NCI-H446 (cell line): ENCODE results near the gene SLC22A1.
"Not testable (repeated sequence)": the region's sequence is repeated elsewhere in the genome, so short reads cannot be mapped to it uniquely, and the experiment has no call there.

Source experiments
- DNase-seq, 2 experiments: peaks; one replicate each; lab custom pipeline; 2025; lab: John Stamatoyannopoulos, UW

The SLC22A1 gene

GRCh38 chr6:160093946-160094345, 27.7 kb upstream of the SLC22A1 start:
- DNase-seq, result no peak

GRCh38 chr6:160095146-160095845, 26.3 kb upstream of the SLC22A1 start:
- DNase-seq, result no peak

DNA sequence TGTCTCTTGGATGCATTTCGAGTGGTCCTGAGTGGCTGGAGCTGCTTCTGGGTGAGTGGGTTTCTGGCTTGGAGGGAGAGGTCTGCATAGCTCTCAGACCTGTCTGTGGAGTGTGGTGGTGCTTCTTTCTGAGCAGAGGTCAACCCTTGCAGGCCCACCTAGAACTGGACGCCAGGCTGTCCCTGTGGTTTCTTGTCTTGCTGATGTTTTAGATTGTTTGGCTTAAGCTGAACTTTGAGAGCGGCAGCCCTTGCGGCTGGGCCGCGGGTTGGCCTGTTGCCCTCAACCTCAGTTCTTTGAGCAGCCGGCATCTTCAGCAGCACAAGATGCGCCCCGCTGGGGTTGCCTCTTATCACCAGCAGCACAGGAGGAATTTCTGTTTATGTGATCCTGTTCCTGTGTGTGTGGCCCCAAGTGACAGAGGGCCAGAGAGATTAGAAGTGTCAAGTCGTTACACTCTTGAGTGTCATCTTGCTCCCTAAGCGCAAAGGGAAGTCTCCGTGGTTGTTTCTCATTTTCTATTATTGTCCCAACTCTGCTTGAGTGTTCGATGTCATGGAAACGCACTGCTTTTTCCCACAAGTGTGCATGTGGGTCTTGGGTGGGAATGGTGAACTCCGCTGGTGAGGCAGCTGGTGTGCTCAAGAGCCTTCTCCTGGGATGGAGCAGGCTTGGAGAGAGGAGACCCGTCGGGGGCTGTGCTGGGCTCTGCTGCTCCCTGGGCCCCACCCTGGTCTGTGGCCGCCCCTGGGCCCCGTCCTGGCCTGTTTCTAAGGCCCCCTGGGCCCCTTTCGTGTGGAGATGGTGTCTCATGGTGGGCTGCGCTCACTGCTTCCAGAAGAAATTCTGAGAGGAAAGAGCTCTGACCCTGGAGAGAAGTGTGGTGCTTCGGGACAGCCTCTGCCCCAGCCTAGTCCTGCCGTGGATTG, 20.1 kb upstream of the SLC22A1 start:
- DNase-seq, result no peak

GRCh38 chr6:160102399-160102798, 19.2 kb upstream of the SLC22A1 start:
- DNase-seq, result no peak

GRCh38 chr6:160102956-160103824, 18.4 kb upstream of the SLC22A1 start:
- no peak for DNase-seq

DNA sequence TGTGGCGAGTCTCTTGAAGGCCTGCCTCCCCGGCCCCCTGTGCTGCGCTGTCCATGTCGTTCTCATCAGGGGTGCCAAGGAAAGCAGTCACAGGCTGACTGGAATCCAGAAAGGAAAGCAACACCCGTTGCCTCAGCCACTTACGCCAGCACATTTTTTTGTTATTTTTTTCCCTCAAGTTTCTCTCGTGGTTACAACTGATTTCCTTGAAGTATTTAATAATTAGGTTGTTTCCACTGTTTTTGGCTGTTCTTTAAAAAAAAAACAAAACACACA, 17.9 kb upstream of the SLC22A1 start:
- no peak for DNase-seq

- DNase-seq, result no peak
Measured at GRCh38 chr6:160104821-160105517, 16.6 kb upstream of the SLC22A1 start.

- no peak for DNase-seq
Measured at GRCh38 chr6:160106010-160106409, 15.6 kb upstream of the SLC22A1 start.

DNA sequence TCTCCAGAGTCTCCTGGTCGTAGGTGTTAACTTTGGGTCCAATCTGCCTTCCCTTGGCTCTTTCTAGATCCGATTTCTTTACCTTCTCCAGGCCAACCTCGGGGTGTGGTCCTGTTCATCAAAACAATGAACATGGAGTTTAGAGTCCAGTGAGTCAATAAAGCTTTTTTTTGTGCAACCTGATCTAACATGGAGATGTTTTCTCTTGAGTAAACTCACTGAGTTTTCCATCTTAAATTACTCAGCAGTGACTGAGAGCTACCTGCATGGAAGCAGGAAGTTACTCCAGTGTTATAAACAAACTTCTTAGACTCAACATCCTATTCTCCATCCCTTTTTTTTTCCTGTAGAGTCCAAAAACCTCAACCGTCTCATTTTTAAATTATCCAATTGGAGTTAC, 14.9 kb upstream of the SLC22A1 start:
- no peak for DNase-seq

- DNase-seq, result no peak
Measured at GRCh38 chr6:160108077-160108476, 13.5 kb upstream of the SLC22A1 start.

DNA sequence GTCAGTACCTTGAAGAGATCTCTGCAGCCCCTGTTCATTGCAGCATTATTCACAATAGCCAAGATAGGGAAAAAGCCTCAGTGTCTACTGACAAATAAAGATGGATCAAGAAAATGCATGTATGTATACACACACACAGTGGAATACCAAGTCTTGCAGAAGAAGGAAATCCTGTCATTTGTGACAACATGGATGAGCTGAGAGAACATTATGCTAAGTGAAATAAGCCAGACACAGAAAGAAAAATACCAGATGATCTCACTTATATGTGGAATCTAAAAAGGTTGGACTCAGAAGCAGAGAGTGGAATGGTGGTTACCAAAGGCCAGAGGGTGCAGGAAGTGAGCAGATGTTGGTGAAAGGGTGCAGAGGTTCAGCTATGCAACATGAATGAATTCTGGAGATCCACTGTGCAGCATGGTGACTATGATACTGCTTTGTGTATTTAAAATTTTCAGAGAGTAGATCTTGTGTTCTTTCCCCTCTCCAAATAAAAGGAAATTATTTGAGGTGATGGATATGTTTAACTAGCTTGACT, 11.0 kb upstream of the SLC22A1 start:
- DNase-seq, result no peak

DNA sequence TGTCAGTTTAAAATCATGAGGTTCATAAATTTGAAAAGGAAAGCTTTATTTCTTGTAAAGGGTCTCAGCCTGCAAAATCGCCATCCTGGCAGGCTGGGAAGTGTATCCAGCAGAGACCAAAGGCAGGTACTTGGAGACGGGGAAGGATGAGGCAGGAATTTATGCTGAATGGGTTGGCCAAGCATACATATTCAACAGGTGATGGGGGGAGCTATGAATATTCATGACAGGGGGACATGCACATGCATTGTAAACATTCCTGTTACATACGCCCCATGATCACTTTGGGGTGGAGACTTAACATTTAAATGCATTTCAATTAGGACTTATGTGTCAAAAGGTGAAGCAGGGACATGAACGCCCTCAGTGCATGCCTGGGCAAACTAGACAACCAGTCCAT, 9.8 kb upstream of the SLC22A1 start:
- no peak for DNase-seq

DNA sequence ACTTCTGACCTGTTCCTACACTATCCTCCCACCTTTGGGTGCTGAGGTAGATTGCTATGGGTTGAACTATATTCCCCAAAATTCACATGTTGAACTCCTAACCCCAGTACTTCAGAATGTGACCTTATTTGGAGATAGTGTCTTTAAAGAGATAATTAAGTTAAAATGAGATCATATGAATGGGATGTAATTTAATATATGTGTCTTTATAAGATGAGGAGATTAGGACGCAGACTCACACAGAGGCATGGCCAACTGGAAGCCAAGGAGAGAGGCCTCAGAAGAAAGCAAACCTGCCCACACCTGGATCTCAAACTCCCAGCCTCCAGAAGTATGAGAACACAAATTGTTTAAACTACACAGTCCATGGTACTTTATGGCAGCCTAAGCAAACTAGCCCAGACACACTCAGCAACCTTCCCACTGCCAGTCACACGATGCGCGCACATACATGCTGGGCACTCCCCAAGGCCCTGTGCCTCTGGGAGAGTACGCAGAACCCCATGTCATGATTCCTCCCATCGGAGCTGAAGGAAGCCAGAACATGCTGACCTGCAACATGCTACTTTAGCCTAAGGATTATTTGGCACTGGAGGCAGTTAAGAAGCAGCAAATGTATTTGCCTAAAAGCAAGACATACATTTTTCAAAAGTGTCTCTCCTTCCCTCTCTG, 8.9 kb upstream of the SLC22A1 start:
- no peak for DNase-seq

DNA sequence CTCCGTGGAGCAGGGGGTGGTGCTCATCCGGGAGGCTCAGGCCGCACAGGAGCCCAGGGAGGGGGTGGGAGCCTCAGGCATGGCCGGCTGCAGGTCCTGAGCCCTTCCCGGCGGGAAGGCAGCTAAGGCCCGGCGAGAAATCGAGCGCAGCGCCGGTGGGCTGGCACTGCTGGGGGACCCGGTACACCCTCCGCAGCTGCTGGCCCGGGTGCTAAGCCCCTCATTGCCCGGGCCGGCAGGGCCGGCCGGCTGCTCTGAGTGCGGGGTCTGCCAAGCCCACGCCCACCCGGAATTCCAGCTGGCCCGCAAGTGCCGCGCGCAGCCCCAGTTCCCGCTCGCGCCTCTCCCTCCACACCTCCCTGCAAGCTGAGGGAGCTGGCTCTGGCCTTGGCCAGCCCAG, 7.1 kb upstream of the SLC22A1 start:
- not testable (repeated sequence) for DNase-seq

DNA sequence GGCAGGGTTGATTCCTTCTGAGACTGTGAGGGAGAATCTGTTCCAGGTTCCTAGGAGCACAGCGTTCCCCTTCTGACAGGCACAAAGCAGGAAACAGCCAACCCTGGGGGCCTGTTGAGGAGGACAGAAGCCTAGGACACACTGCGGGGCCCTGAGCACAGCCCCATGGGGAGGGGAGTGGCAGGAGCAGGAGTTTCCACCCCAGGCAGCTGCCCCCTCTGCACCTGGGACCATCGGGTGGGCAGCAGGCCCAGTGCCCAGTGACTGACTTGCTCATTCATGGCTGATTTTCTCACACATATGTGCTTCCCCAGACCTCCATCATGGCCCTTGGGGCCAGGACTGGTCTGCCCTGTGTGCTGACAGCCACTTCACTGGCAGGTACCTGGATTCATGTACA, 6.2 kb upstream of the SLC22A1 start:
- no peak for DNase-seq

- no peak for DNase-seq
Measured at GRCh38 chr6:160116411-160116810, 5.2 kb upstream of the SLC22A1 start.

DNA sequence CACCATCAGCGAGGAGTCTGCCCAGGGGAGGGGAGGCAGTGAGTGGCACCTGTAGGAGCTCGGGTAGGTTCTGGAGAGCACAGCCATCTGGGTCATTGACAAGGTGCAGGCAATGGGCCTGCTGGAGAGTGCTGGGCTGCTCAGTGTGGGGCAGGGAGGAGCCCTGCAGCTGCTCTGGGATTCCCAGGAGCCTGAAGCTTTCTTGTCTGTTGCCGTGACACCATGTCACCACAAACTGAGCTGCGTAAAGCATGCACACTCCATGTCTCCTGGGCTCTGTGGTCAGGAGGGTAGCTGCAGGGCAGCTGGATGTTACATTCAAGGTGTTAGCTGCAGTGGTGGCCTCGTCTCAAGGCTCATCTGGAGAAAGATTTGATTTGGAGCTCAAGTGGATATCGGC, 4.5 kb upstream of the SLC22A1 start:
- no peak for DNase-seq

- DNase-seq, result no peak
Measured at GRCh38 chr6:160118620-160119229, 2.9 kb upstream of the SLC22A1 start.

DNA sequence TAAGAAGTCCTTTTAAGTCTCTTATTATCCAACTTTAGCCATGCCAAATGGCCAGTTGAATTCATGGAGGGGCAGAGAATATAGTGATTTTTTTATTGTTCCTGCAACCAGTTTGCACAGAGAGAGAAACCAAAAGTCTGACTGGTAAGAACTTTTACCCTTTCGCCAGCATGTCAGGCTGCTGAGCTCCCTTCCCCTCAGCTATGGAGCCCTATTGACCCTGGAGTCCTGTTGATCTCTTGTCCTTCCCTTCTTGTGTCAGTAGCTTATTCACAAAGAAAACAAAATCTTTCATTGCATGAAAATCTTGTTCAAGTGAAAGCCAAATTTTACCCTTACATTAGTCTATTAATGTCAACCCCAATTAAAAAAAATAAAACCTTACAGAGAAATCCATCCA, 1.5 kb upstream of the SLC22A1 start:
- DNase-seq, result no peak

- no peak for DNase-seq
Measured at GRCh38 chr6:160121981-160122380, 366 bp downstream of the SLC22A1 start.

DNA sequence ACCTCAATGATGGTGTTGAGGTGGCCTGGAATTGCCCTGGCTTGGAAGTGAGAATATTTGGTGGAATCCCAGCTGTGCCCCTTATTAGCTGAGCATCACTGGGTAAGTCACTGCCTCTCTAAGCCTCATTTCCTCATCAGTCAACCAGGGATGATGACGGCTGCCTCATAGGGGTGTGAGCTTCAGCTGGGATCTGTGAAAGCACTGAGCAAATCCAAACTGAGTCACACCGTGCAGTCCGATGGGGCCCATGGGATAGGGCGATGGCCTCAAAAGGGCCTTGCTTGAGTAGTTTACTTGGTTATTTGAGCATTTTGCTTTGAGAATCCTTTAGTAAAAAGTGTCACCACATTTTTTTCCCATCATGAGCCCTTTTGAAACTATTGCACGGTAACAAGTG, 1.1 kb downstream of the SLC22A1 start:
- no peak for DNase-seq
